HG03442 (cell line): ENCODE results near the gene LRRN2.
"Not testable (repeated sequence)": the region's sequence is repeated elsewhere in the genome, so short reads cannot be mapped to it uniquely, and the experiment has no call there.

Source experiments
- ATAC-seq: cut with Tn5 transposase; IDR thresholded peaks from one replicate; pipeline ENCODE4 v1.9.1; 2021; ENCODE audit warnings: mild to moderate bottlenecking, moderate library complexity; ENCODE audit not compliant: unreplicated experiment

Gene LRRN2

DNA sequence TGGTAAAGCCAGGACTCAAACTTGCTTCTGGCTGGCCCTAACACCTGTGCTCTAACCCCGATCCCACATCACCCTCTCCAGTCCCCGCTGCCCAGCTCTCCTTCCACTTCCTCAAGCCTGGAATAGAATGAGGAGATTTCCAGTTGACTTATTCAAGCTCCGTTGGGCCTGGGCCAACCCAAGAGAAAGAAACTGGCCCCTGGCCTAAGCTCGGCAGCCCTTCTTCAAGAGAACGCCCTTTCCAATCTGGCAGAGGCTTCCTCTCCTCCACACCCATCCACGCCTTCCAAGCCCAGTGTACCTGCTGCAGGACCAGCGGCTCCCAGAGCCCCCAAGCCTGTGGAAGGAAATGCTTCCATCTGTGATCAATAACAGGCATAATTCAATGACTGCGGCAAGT, 51.9 kb downstream of the LRRN2 start:
- no peak for ATAC-seq

DNA sequence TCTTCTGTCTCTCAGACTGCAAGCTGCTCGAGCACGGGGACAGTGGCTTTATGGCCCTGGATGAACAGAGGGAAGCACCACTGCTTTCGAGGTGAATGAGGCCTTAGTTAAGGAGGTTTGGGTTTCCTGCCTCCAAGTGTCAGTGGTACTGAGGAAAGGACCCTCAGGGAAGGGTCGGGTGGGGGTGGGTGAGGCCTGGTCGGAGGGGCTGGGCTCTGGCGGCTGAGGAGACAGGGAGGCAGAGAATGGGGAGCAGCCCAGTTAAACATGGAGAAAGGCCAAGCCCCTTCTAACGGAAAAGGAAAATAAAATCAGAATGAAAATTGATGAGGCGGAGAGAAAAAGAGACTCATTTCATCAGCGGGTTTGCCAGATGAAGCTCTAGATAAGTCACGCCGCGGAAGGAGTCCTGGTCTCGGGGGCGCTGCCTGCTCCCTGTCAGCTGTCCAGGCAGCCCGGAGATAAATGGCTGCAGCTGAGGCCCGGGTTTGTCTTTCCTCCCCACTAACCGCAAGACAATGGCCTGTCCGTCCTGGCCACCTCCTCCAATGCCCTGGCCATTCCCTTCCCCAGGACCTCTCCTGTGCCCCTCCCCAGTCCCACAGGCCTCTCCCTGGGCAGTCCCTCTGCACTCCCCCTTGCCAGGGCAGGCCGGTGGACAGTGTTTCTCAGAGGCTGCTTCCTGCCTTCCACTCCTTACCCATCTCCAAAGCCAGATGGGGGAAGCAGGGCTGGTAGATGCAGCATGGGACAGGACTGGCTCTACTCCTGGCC, 55.2 kb downstream of the LRRN2 start:
- ATAC-seq = no peak

DNA sequence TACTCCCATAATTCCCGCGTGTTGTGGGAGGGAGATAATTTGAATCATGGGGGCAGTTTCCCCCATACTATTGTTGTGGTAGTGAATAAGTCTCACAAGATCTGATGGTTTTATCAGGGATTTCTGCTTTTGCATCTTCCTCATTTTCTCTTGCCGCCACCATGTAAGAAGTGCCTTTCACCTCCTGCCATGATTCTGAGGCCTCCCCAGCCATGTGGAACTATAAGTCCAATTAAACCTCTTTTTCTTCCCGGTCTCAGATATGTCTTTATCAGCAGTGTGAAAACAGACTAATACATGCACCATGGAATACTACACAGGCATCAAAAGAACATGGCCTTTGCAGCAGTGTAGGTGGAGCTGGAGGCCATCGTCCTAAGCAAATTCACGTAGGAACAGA, 56.1 kb downstream of the LRRN2 start:
- not testable (repeated sequence) for ATAC-seq

DNA sequence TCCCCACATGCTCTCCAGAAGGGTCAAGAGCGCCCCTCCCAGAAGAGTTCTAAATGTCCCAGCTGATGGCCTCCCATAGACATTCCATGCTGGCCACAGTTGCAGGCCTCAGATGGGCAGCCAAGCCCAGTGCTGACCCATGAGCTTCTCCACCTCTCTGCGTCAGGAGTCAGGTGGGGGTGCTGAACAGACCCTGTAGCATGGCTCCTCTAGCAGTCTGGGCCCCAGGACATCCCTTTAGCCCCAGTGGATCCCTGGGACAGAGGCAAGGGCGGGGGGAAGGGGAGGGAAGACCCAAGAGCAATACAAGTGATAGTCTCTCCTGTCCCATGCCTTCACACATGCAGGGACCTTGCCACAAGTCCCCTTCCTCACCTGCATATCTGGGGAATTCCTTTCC, 56.7 kb downstream of the LRRN2 start:
- no peak for ATAC-seq

DNA sequence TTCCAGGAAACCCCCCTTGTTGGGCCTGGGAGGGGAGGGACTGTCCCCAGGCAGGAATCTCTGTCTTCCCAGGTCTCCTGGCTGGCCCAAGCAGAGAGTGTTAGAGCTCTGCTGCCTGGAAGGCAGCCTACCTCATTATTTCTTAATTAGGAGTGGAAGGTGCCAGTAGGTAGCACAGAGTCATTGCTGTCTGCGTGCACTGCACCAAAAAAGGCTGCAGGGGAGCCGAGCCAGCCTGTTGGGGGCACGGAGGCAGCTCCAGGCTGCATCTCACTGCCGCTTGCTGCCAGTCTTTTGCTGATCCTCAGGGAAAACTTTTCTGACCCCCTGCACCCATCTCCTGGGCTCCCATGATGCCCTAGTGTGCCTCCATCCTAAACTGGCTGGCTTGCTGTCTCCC, 58.1 kb downstream of the LRRN2 start:
- no peak for ATAC-seq

DNA sequence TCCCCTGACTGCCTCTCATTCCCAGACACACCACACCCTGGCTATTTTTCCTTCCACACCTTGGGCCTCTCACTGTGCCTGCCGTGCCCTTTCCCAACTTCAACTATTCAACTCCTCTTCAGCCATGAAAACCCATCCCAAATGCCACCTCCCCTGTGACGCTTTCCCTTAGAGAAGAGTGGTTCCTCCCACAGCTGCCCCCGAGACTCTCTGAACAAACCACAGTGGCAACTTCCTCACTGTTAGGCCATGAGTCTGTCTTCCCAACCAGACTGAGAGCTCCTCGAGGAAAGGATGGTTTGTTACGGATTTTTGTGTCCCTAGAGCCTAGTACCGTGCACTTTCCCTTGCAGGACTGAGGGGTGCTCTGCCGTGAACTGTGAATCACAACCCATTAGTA, 59.2 kb downstream of the LRRN2 start:
- no peak for ATAC-seq

DNA sequence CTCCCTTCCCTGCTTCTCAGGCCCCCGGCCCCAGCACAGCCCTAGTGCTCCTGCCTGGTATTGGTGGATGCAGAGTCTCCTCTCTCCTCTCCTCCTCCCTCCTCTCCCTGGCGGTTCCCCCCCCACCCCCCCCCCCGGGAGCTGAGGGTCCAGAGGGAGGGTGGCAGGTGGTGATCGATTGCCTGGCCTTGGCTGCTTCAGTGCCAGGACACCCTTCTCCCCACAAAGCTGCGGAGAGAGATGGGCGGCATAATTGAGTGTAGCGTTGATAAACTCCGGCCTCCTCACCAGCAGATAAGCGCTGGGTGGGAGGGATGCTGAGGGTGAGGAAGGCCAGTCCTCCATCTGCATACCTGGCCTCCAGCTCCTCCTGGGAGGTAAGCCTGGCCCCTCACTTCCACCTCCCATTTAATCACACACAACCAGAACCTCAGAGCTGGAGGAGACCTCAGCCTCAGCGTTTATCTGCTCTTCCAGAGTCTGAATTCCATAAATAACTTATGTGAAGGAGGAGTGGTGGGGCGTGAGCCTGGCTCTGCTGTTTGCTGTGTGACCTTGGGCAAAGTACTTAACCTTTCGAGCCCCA, 60.8 kb downstream of the LRRN2 start:
- ATAC-seq = no peak

DNA sequence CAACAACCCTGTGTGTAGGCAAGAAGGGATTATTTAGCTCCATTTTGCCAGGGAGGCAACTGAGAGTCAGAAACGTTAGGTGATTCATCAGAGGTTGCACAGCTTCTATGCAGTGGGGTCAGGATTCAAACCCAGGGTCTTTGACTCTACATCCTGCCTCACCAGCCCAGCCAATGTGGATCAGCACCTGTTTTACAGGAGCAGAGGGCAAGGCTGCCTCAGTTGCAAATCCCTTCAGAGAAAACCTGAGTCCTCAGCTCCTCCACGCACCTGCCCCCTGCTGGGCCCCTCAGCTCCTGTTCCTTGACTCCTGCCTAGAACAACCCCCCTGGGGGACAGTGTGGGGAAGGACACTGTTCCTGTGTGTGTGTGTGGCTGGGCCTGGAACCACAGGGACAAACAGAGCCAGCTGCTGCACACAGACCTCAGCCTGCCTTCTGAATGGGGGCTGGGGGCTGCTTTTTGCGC, 61.6 kb downstream of the LRRN2 start:
- ATAC-seq = no peak

DNA sequence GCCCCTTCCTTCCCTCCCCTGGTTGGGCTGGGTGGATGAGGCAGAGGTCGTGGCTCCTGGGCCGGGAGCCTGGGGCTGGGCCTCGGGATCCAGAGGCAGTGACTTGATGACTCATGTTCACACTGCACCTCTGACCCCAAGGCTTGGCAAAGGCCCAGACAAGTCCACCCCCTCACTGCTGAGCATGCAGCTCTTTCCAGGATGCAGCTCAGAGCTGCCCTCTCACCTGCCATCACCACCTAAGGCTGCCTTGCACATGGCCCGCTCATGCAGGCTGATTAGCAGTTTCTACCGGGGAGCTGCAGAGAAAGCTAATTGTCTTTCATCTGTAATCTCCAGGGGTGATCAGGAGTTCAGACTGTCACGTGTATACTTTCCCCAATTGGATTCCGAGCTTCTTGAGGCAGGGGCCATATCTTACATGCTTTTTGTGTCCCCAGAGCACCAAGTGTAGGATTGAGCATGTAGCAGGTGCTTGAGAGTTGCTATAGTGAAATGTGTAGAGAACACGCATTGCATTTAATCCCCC, 62.1 kb downstream of the LRRN2 start:
- ATAC-seq = no peak

DNA sequence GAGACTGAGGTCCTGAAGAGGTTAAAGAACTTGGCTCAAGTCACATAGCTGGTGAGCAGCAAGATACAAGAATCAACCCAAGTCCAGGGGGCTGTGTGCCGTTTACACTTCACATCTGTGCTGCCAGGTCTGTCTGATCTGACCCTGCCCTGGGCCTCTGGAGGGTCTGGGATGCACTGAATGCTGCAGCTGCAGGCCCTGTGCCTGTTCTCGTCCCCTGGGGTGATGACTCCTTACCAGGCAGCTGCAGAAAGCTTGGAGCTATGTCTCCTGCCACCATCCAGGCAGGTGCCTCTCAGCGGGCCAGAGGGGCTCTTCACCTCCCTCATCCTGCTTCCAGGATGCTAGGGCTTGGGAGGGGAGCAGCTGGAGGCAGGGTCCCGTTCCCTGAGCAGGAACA, 63.5 kb downstream of the LRRN2 start:
- no peak for ATAC-seq

DNA sequence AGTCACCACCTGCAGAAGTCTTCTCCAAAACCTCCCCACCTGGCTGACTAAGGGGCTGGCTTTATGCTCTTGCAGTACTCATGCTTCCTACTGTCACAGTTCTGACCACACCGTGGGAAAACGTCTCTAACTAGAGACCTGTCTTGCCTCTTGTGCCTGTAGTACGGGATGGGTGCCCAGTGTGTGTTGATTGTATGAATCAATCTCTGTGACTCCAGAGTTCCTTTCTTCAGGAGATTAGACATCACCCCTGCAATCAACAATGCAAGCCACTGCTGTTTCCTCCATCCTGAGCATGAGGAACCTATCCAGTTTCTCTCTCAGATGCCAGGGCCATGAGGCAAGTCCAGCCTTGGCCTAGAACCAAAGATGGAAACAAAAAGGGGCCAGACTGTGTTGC, 64.1 kb downstream of the LRRN2 start:
- ATAC-seq = no peak

DNA sequence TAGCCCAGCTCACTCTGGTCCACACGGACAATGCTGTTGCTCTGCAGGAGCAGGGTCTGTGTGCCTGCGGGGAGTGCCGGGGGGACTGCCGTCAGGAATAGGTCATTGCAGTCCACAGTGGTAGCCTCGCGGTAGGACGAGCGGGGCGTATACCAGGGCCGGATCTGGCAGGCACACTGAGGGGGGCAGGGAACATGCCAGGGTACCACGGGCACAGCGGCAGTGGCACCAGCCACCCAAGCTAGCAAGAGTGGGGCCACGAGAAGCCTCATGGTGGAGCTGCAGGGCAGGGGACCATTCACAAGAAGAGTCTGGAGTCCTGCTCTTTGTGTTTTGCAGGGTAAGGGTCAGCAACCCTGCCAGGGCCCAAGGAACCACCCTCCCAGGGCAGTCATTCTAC, 65.8 kb downstream of the LRRN2 start:
- ATAC-seq = no peak

DNA sequence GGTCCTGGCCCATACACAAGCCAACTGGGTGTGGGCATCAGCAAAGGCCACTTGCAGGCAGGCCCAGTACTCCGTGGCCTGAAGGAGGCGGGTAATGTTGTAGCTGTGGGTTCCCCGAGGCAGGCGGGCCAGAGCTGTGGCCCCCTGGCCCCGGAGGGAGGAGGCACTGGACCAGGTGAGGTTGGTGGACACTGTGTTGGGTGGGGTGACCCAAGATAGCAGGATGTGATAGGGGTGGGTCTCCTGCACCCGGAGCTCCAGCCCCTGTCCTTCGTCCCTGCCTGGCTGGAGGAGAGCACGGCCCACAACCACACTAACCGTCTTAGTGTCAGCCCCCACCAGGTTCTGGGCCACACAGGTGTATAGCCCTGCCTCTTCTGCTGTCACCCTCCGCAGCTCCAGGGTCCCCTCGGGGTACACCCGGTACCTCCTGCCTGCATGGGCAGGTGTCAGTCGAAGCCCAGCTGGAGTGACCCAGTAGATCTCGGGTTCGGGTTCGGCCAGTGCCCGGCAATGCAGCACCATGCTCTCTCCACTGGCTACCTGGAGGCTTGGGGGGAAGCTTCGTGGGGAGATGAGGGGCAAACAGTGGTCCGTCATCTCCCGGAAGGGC, 67.3 kb downstream of the LRRN2 start:
- ATAC-seq = no peak

DNA sequence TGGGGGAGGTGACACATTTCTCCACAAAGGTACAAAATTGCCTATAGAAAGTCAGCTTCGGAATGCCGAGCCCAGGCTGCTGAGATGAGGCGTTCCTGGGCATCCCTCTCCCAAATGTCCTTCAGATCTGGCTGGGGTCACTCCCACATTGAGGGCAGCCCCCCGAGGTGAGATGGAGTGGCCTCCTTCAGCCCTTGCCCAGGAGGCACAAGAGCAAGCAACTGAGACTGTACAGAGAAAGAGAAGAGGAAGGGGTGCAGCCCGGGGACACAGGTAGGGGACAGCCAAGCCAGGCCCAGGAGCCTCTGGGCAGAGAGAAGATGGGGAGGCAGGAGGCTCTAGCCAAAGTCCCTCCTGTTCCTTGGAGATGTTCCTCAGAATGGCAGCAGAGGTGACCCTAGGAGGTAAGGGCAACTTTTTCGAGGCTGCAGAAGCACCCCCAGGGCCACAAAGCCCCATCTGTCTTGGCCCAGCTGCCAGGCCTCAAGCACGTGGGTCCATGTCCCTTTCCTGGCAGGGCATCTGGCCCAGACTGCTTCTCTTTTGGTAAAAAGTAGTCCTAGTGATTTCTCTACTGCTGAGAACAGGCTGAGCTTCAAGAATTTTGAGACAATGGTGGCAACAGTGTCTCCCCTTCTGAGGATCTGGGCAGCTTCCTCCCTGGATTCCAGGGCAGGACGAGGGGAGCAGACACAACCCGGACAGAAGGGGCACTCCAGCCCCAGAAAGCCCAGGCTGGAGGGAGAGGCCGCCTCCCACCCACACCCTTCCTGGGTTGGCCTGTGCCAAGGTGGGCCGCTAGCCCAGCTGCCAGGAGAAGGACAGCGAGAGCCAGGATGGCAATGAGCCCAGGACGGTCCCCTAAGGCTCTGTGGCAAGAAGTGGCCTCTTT, 68.0 kb downstream of the LRRN2 start:
- ATAC-seq = no peak

DNA sequence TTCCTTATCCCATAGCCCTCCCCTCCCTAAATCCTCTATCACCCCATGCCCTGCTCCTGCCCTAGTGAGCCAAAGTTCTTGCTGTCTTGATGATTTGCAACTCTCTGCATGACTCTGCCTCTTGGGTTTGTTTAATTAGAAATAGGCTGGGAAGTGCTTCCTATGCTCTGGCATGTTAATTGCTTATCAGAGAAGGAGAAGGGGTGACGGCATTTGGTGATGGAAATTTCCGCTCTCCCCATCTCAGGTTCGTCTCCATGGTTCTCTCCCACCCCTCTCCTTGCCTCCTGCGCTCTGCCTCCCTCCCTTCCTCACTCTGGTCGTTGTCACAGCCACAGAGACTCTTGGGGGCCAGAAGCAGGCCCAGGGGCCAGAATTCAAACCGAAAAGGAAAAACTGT, 68.9 kb downstream of the LRRN2 start:
- no peak for ATAC-seq

DNA sequence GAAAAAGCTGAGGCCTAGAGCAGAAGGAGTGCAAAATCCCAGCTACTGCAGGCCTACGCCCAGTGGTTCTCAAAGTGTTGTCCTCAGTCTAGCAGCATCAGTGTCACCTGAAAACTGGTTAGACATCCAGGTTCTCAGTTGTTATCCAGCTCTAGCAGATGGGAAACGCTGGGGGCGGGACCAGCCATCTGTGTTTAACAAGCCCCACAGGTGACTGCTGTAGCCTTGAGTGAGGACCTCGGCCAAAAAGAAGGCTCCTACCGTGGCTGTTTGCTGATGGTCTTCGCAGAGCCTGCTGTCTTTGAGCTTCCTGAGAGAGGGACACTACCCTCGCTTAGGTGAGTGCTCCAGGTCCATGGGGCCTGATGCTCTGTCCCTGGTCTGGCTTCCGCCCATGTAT, 69.7 kb downstream of the LRRN2 start:
- ATAC-seq = no peak

DNA sequence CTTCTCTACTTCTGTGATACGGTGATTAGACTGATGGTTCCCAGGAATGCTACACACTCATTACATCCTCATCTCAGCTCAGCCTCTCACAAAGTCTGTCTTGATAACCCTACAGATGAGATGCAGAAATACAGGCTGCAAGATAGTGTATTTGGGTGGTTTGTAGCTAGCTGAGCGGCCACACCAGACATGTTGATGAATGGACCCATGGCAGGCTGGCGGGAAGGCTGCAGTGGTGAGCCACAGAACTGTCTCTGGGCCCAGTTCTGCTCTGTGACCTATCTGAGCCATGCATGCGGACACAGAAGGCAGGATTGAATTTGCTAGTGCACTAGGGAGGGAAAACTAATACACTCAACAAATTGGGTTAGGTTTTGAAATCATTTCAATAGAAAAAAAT, 71.9 kb downstream of the LRRN2 start:
- no peak for ATAC-seq

DNA sequence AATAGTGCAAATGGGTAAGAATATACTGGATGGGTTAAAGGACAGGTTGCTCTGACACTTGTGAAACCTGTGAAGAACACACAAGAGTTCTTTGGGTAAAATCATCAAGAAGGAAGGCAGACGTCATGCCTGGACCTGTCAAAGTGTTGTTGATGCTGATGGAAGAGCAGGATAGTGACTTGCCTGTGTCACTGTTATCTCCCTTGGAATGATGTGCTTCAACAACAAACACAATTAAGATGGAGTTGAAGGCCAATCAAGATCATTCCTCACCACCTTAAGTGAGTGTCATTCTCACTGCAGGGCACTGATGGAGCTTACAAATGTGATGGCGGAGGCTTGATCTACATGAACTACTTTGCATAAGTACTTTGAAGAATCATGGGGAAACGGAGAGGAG, 73.2 kb downstream of the LRRN2 start:
- no peak for ATAC-seq

DNA sequence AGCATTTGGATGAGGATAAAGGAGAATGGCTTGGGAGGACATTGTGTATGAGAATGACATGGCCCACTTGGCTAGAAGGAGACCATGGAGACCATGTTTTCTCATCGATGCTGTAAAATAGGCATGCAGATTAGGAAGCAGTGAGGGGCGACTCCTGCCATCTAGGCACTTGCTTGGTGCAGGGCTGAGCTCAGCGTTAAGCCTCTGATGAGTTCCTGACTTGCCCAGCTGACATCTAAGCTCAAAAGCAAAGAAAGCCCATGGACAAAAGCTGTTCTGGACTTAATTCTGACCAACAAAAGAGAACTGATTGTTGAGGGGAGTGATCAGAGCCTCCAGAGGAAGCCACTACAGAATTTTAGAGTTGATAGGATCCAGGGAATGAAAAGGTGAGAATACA, 74.5 kb downstream of the LRRN2 start:
- no peak for ATAC-seq

DNA sequence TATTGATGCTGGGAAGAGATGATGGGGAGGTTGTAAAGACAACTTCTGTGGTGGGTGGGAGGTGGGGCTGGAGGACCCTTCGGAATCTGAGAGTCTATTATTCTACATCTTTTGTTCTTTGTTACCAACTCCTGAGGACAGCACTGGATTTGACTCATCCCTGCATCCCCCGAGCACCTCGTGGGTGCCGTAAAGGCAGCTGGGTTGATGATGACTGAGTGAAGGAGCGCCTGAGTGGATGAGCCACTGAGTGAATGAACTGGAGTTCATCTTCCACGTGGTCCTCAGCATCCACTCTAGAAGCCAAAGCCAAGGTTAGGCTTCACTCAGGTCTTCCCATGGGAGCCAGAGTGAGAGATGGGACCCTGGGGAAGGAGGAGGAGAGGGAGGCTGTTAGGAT, 77.6 kb downstream of the LRRN2 start:
- ATAC-seq = no peak

DNA sequence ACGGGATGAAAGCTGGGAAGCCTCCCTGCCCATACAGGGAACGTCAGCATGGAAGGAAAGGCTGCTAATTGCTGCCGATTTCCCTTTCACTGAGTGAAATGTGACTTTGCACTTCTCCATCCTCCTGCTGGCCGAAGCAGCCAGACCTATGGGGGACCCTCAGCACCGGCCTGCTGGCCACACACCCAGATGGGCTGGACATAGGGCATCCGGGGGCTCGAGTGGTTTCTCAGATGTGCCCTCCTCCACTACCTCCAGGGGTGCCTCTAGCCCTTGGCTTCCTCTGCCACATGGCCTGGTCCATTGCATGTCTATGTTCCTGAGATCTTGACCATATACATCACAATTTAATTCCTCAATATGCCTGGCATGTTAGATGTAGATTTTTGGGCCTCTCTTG, 79.7 kb downstream of the LRRN2 start:
- ATAC-seq = no peak
